K562 (cell line): ENCODE measurements around the gene DMAC2. TPM values are rescaled to one million over a fixed set of nuclear protein-coding genes. Genes with fewer than 3 reads are reported as not detected.
A peak's percentile ranks its signal among the peaks of the same experiment; 100 is the strongest.

Source experiments
- ATAC-seq: fragments of 200-7000 bp; cut with Tn5 transposase; 3 replicates; pipeline ENCODE4 v1.9.1; 2020; ENCODE audit warnings: moderate library complexity
- BruUV-seq: library from RNA; stranded (reverse); fragments of 400-500 nt; replicated peaks from 2 replicates; lab custom pipeline; 2021; lab: Mats Ljungman, UMichigan
- CTCF ChIA-PET: fragments of 300-600 bp; formaldehyde crosslinking; extraction: SDS; loops from one replicate; lab custom pipeline; 2021; ENCODE audit warnings: low intra/inter-chr PET ratio; lab: Yijun Ruan, JAX
- POLR2A ChIA-PET: fragments of 300-600, 350-650 bp; sonication (Branson Sonifier 250); formaldehyde crosslinking; extraction: SDS; loops from one replicate; lab custom pipeline; 2021; ENCODE audit warnings: antibody characterized with exemption, inconsistent platforms; lab: Yijun Ruan, JAX
- DNase-seq, 4 experiments: peaks; one replicate each; pipeline versions ENCODE4 v3.0.0 to v3.0.0-alpha.2; 2011 to 2018; ENCODE audit warnings: low spot score in 3 of 4, mixed read lengths in 3 of 4; ENCODE audit errors: extremely low read depth in 1 of 4
- FAIRE-seq: peaks from 2 replicates; lab custom pipeline; 2011; peaks lifted over from hg19 to GRCh38; lab: Jason Lieb, UNC
- H2AFZ ChIP-seq: 2 replicates; pipeline ENCODE4 v1.6.0; 2011; ENCODE audit warnings: low read depth, low read length, control low read depth, inconsistent platforms
- H3K27ac ChIP-seq: fragments of 200-600 bp; 3 replicates; pipeline ENCODE4 v1.8.0; 2011; ENCODE audit warnings: low read depth, mild to moderate bottlenecking, control low read depth, inconsistent platforms, low read length, moderate library complexity, mixed read lengths; ENCODE audit errors: extremely low read depth
- H3K27me3 ChIP-seq, 2 experiments: fragments of 300-600 bp in 1 of 2; 2 replicates in 1 of 2; 3 replicates in 1 of 2; pipeline versions ENCODE4 v1.6.0 to v1.8.0; 2011; ENCODE audit warnings: inconsistent platforms in 2 of 2, low read length in 2 of 2, mild to moderate bottlenecking in 1 of 2, mixed read lengths in 1 of 2, moderate library complexity in 1 of 2; ENCODE audit not compliant: control insufficient read depth in 2 of 2, insufficient read depth in 2 of 2
- H3K36me3 ChIP-seq: fragments of 300-600 bp; 3 replicates; pipeline ENCODE4 v1.8.0; 2011; ENCODE audit warnings: mild to moderate bottlenecking, low read length, inconsistent platforms; ENCODE audit not compliant: control insufficient read depth, insufficient read depth
- H3K4me1 ChIP-seq, 2 experiments: fragments of 200-600 bp in 1 of 2; replicated peaks in 1 of 2; 2 replicates in 1 of 2; 3 replicates in 1 of 2; pipeline versions ENCODE4 v1.5.1 to v1.8.0; 2011; ENCODE audit warnings: inconsistent platforms in 2 of 2, low read length in 2 of 2, mild to moderate bottlenecking in 1 of 2, mixed read lengths in 1 of 2, moderate library complexity in 1 of 2; ENCODE audit not compliant: control insufficient read depth in 2 of 2, insufficient read depth in 2 of 2
- H3K4me2 ChIP-seq: 2 replicates; pipeline ENCODE4 v1.6.1; 2011; ENCODE audit warnings: low read length, control low read depth, inconsistent platforms, mixed read lengths; ENCODE audit not compliant: insufficient read depth
- H3K4me3 ChIP-seq: fragments of 200-600 bp; sonication (generic), shearing (Covaris generic); 2 replicates; pipeline ENCODE4 v1.5.1; 2016; ENCODE audit warnings: control low read depth, inconsistent platforms
- H3K79me2 ChIP-seq: fragments of 200-600 bp; 3 replicates; pipeline ENCODE4 v1.8.0; 2011; ENCODE audit warnings: low read length, inconsistent platforms; ENCODE audit not compliant: control insufficient read depth, insufficient read depth
- H3K9ac ChIP-seq, 2 experiments: 2 replicates each; pipeline versions ENCODE4 v1.6.0 to v1.6.1; 2011; ENCODE audit warnings: low read depth in 2 of 2, low read length in 2 of 2, control low read depth in 1 of 2, inconsistent platforms in 1 of 2, mild to moderate bottlenecking in 1 of 2, mixed read lengths in 1 of 2; ENCODE audit not compliant: insufficient read depth in 1 of 2
- H3K9me1 ChIP-seq: one replicate; pipeline ENCODE4 v1.6.0; 2011; ENCODE audit warnings: inconsistent platforms, mild to moderate bottlenecking, low read length, moderate library complexity; ENCODE audit not compliant: control insufficient read depth, insufficient read depth
- H3K9me3 ChIP-seq: replicated peaks from 2 replicates; pipeline ENCODE4 v1.5.1; 2011; ENCODE audit warnings: low read depth, low read length, inconsistent platforms; ENCODE audit not compliant: control insufficient read depth, insufficient read depth
- H4K20me1 ChIP-seq: replicated peaks from 2 replicates; pipeline ENCODE4 v1.6.1; 2011; ENCODE audit warnings: low read length, inconsistent platforms, mixed read lengths; ENCODE audit not compliant: control insufficient read depth, insufficient read depth
- ATF4 ChIP-seq: fragments of 450-650 bp; formaldehyde crosslinking; IDR thresholded peaks from 2 replicates; pipeline ENCODE4 v1.4.0; 2022; ENCODE audit warnings: mild to moderate bottlenecking, moderate library complexity
- HCFC1 ChIP-seq: IDR thresholded peaks from 2 replicates; pipeline ENCODE4 v1.6.1; 2012; ENCODE audit warnings: low read depth, low read length, improper control_type of control experiment
- NFIC ChIP-seq: fragments of 450-650 bp; IDR thresholded peaks from 2 replicates; pipeline ENCODE4 v1.6.1; 2017; ENCODE audit warnings: mild to moderate bottlenecking, inconsistent platforms
- POLR2G ChIP-seq: fragments of 200-400 bp; formaldehyde crosslinking; IDR thresholded peaks from 2 replicates; pipeline ENCODE4 v1.6.1; 2017; ENCODE audit warnings: low read depth, mild to moderate bottlenecking, antibody characterized with exemption, low read length, moderate library complexity
- RBFOX2 ChIP-seq: fragments of 200-400 bp; formaldehyde crosslinking; IDR thresholded peaks from 2 replicates; pipeline ENCODE4 v1.6.1; 2017; ENCODE audit warnings: low read depth, mild to moderate bottlenecking, low read length, moderate library complexity
- SFPQ ChIP-seq: fragments of 200-400 bp; formaldehyde crosslinking; IDR thresholded peaks from 2 replicates; pipeline ENCODE4 v1.6.1; 2017; ENCODE audit warnings: mild to moderate bottlenecking, low read depth, low read length, moderate library complexity
- ZBTB33 ChIP-seq: sonication (generic); formaldehyde crosslinking; IDR thresholded peaks from 2 replicates; pipeline ENCODE4 v1.8.1; 2023; ENCODE audit warnings: mild to moderate bottlenecking, missing genetic modification reagents
- ZNF830 ChIP-seq: fragments of 250-450 bp; sonication (Bioruptor Pico); IDR thresholded peaks from 2 replicates; pipeline ENCODE4 v1.5.0; 2021; ENCODE audit warnings: mild to moderate bottlenecking
- WGBS: fragments of 100-300 bp; shearing (Covaris generic); methylation state at CpG from one replicate; pipeline ENCODE4 v1.1.6; 2016; ENCODE audit warnings: low coverage, mixed read lengths; ENCODE audit not compliant: insufficient coverage; ENCODE audit errors: missing lambda C conversion rate; 5-methylcytosine and 5-hydroxymethylcytosine counted together
- in situ Hi-C: fragments of 300-500 bp; cut with MboI; formaldehyde crosslinking; loops from 4 replicates; pipeline ENCODE4 v1.15.0; 2018; ENCODE audit warnings: inconsistent platforms, mixed read lengths
- intact Hi-C: fragments of 100-400 bp; cut with micrococcal nuclease; formaldehyde crosslinking; loops from 2 replicates; pipeline ENCODE4 v1.14.2; 2022
- polyA plus RNA-seq, 8 experiments: library from polyadenylated mRNA; depleted of rRNA in 4 of 8; stranded (reverse) in 5 of 8; unstranded in 3 of 8; fragments of >200 nt; fragmentation: Nextera tagmentation in 2 of 8; fragmentation: Illumina TruSeq in 1 of 8; extraction: Ambion mirVana in 2 of 8; extraction: Trizol in 1 of 8; gene quantifications; 2 replicates each; pipeline versions ENCODE4 v1.2.1 to v1.2.3, GENCODE V29; 2011 to 2014; ENCODE audit warnings: inconsistent platforms in 1 of 8, missing spikeins in 1 of 8
- total RNA-seq, 7 experiments: library from RNA; depleted of rRNA in 6 of 7; stranded (reverse); fragments of >200 nt in 6 of 7; fragmentation: Illumina TruSeq in 2 of 7; extraction: Trizol in 2 of 7; gene quantifications; 2 replicates each; pipeline versions ENCODE4 v1.2.1 to v1.2.3, GENCODE V29; 2011 to 2021; ENCODE audit warnings: low replicate concordance in 1 of 7

Gene DMAC2
- total and polyA plus RNA-seq, 9 of the 15 experiments (the other 6 are each of a cell fraction or from before 2014, with no cell fraction given): 12.9 to 61.2 (median 43.1) TPM

- TF ChIP-seq ATF4: 0 out of 2 replicates have a peak, but pooled peaks have one; percentile 35
- TF ChIP-seq SFPQ: no peak
Observed at GRCh38 chr19:41426952-41427646, 12.6 kb downstream of the DMAC2 start, which contains the start of gene B3GNT8 (continued).

GRCh38 chr19:41426116-41426841 lies 13.4 kb downstream of the DMAC2 start:
- TF ChIP-seq RBFOX2 (0 out of 2 replicates have a peak, but pooled peaks have one; percentile 17), ZBTB33 (CRISPR knock-in tag) (peak; percentile 82), NFIC (no peak), HCFC1 (no peak), ZNF830 (CRISPR knock-in tag) (no peak), POLR2G (peak; percentile 40; the same call in 1 of the 2 replicates)
- WGBS: 92% methylated on average over 25 of the region's 36 CpGs
- Histone ChIP-seq H3K9me3 (no peaks in the 10 kb centered on the region), H2AFZ (no peak overlapping the region), H3K9ac (peak overlapping the region; percentile 47 to 87; a peak in 3 of 4 replicates), H3K27ac (no peak overlapping the region), H3K36me3 (peaks cover 40% of the 10 kb centered on the region; the same call in 2 of the 3 replicates), H3K4me1 (peaks cover 23 to 48% of the 10 kb centered on the region in 2 experiments), H3K4me2 (peak overlapping the region; percentile 71), H3K4me3 (peak overlapping the region; percentile 35; the same call in 1 of the 2 replicates), H3K27me3 (no peaks in the 10 kb centered on the region), H4K20me1 (no peaks in the 10 kb centered on the region), H3K9me1 (no peaks in the 10 kb centered on the region), H3K79me2 (peaks cover 8% of the 10 kb centered on the region; the same call in 2 of the 3 replicates)
- DNase-seq (no peak), FAIRE-seq (no peak), ATAC-seq (peak; percentile 5; the same call in 1 of the 3 replicates)
- intact Hi-C loops: no loop called here
- BruUV-seq: no TSS peak
- CTCF ChIA-PET: no interaction called here
- POLR2A ChIA-PET: interaction anchor here (0.6 to 3.3 kb wide), 10 partner anchors 9 to 1882 kb away, joined by 3 to 15 read pairs (median 4); partner anchors contain the start of gene DMAC2
- in situ Hi-C loops: no loop called here
